WTC11 (cell line): ENCODE results near the gene LPIN2. TPM values are rescaled to one million over a fixed set of nuclear protein-coding genes. Genes with fewer than 3 reads are reported as not detected.
"Not testable (repeated sequence)": the region's sequence is repeated elsewhere in the genome, so short reads cannot be mapped to it uniquely, and the experiment has no call there.

Source experiments
- ATAC-seq: fragments of 200-7000 bp; cut with Tn5 transposase; 2 replicates; pipeline ENCODE4 v1.10.0; 2021; ENCODE audit warnings: mild to moderate bottlenecking, moderate library complexity
- CTCF ChIA-PET: fragments of 300-600 bp; sonication (Branson Sonifier 250); formaldehyde crosslinking; loops from one replicate; lab custom pipeline; 2021; ENCODE audit warnings: antibody characterized with exemption; lab: Charles Lee
- POLR2A ChIA-PET: fragments of 350-600 bp; sonication (Branson Sonifier 250); formaldehyde crosslinking; loops from one replicate; lab custom pipeline; 2021; ENCODE audit warnings: antibody characterized with exemption; lab: Charles Lee
- DNase-seq: peaks from one replicate; pipeline ENCODE4 v3.0.0; 2021; ENCODE audit warnings: low spot score
- H3K27ac Mint-ChIP-seq: 2 replicates; pipeline ENCODE4 v1.8.0; 2021; ENCODE audit warnings: mixed read lengths
- H3K27me3 Mint-ChIP-seq: 2 replicates; pipeline ENCODE4 v1.8.0; 2021; ENCODE audit warnings: low read depth, mild to moderate bottlenecking, moderate library complexity, mixed read lengths
- H3K36me3 Mint-ChIP-seq: 2 replicates; pipeline ENCODE4 v1.8.0; 2021; ENCODE audit warnings: mixed read lengths
- H3K4me1 Mint-ChIP-seq: 2 replicates; pipeline ENCODE4 v1.8.0; 2022; ENCODE audit warnings: mixed read lengths
- H3K4me3 Mint-ChIP-seq: 2 replicates; pipeline ENCODE4 v1.8.0; 2021; ENCODE audit warnings: mild to moderate bottlenecking, moderate library complexity, mixed read lengths
- H3K9me3 Mint-ChIP-seq: 2 replicates; pipeline ENCODE4 v1.8.0; 2021; ENCODE audit warnings: mixed read lengths
- AR ChIP-seq: fragments of 250-450 bp; sonication (Bioruptor Pico); IDR thresholded peaks from 2 replicates; pipeline ENCODE4 v1.9.0; 2021; ENCODE audit warnings: mild to moderate bottlenecking
- CREB1 ChIP-seq: sonication (generic); formaldehyde crosslinking; IDR thresholded peaks from 2 replicates; pipeline ENCODE4 v1.8.0; 2023; ENCODE audit warnings: mild to moderate bottlenecking, missing genetic modification reagents
- FOXK1 ChIP-seq: sonication (generic); formaldehyde crosslinking; IDR thresholded peaks from 2 replicates; pipeline ENCODE4 v1.8.0; 2022; ENCODE audit warnings: mild to moderate bottlenecking, moderate library complexity, missing genetic modification reagents
- FOXP1 ChIP-seq: sonication (generic); formaldehyde crosslinking; IDR thresholded peaks from 2 replicates; pipeline ENCODE4 v1.8.0; 2022; ENCODE audit warnings: missing genetic modification reagents, mild to moderate bottlenecking, moderate library complexity, borderline replicate concordance
- GABPB1 ChIP-seq: sonication (generic); formaldehyde crosslinking; IDR thresholded peaks from 2 replicates; pipeline ENCODE4 v1.8.1; 2023; ENCODE audit warnings: mild to moderate bottlenecking, missing genetic modification reagents
- JUN ChIP-seq: sonication (generic); formaldehyde crosslinking; IDR thresholded peaks from 2 replicates; pipeline ENCODE4 v1.8.0; 2023; ENCODE audit warnings: mild to moderate bottlenecking, missing genetic modification reagents
- KAT7 ChIP-seq: sonication (generic); formaldehyde crosslinking; IDR thresholded peaks from 2 replicates; pipeline ENCODE4 v1.8.1; 2023; ENCODE audit warnings: missing genetic modification reagents, mild to moderate bottlenecking, borderline replicate concordance
- SMAD4 ChIP-seq: sonication (generic); formaldehyde crosslinking; IDR thresholded peaks from 2 replicates; pipeline ENCODE4 v1.8.0; 2022; ENCODE audit warnings: mild to moderate bottlenecking, missing genetic modification reagents
- SOX15 ChIP-seq: fragments of 250-450 bp; sonication (Bioruptor Pico); IDR thresholded peaks from 2 replicates; pipeline ENCODE4 v1.9.0; 2021; ENCODE audit warnings: mild to moderate bottlenecking
- TCF7 ChIP-seq: sonication (generic); formaldehyde crosslinking; IDR thresholded peaks from 2 replicates; pipeline ENCODE4 v1.8.0; 2022; ENCODE audit warnings: mild to moderate bottlenecking, low read depth, missing genetic modification reagents, moderate library complexity
- TP53 ChIP-seq: sonication (generic); formaldehyde crosslinking; IDR thresholded peaks from 2 replicates; pipeline ENCODE4 v1.8.1; 2023; ENCODE audit warnings: mild to moderate bottlenecking, missing genetic modification reagents
- USF1 ChIP-seq: sonication (generic); formaldehyde crosslinking; IDR thresholded peaks from 2 replicates; pipeline ENCODE4 v1.8.0; 2022; ENCODE audit warnings: mild to moderate bottlenecking, missing genetic modification reagents
- ZNF121 ChIP-seq: sonication (generic); formaldehyde crosslinking; IDR thresholded peaks from 2 replicates; pipeline ENCODE4 v1.8.0; 2023; ENCODE audit warnings: missing genetic modification reagents
- ZNF232 ChIP-seq: sonication (generic); formaldehyde crosslinking; IDR thresholded peaks from 2 replicates; pipeline ENCODE4 v1.8.0; 2022; ENCODE audit warnings: mild to moderate bottlenecking, missing genetic modification reagents
- ZNF281 ChIP-seq: sonication (generic); formaldehyde crosslinking; IDR thresholded peaks from 2 replicates; pipeline ENCODE4 v1.8.0; 2023; ENCODE audit warnings: mild to moderate bottlenecking, missing genetic modification reagents
- ZNF317 ChIP-seq: sonication (generic); formaldehyde crosslinking; IDR thresholded peaks from 2 replicates; pipeline ENCODE4 v1.8.1; 2023; ENCODE audit warnings: low read depth, mild to moderate bottlenecking, moderate library complexity, missing genetic modification reagents, borderline replicate concordance
- ZNF416 ChIP-seq: fragments of 250-450 bp; sonication (Bioruptor Pico); IDR thresholded peaks from 2 replicates; pipeline ENCODE4 v1.9.0; 2021; ENCODE audit warnings: mild to moderate bottlenecking, inconsistent platforms
- total RNA-seq: library from RNA; stranded (reverse); gene quantifications from 3 replicates; pipeline ENCODE4 v1.2.3, GENCODE V29; 2021
- TF ChIP-seq, protein P1 (sequence below): sonication (generic); formaldehyde crosslinking; IDR thresholded peaks from 2 replicates; pipeline ENCODE4 v1.8.0; 2022; ENCODE audit warnings: mild to moderate bottlenecking, missing genetic modification reagents

Gene LPIN2
- total RNA-seq, 1 experiment from 2014 or later: 11.8 TPM

DNA sequence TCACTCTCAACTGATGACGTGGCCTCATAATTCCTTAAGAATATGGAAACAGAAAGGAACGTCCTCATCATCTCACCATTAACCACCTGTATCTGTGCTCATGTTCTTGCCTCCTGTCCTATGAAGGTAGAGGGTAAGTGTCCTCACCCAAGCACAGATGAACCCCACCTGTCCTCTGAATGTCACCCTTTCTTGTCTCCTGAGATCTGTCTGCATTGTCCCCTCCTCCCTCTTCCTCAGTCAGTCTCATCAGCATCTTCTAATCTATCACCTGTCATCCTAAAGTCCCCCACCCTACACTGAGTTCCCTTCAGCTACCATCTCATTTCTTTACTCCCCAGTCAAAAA is 39.4 kb upstream of the LPIN2 start:
- CTCF ChIA-PET: no interaction called here
- no peak for ATAC-seq
- TF ChIP-seq FOXP1 (CRISPR knock-in tag): no peak
- TF ChIP-seq AR (CRISPR knock-in tag): no peak
- no peak for TF ChIP-seq SOX15
- no peak for TF ChIP-seq SMAD4 (CRISPR knock-in tag)
- TF ChIP-seq KAT7 (CRISPR knock-in tag): no peak
- TF ChIP-seq TP53 (CRISPR knock-in tag): no peak
- no peak for TF ChIP-seq FOXK1 (CRISPR knock-in tag)
- TF ChIP-seq, all 79 proteins: peak for 0
- peaks cover 2% of the 10 kb centered on the region; the same call in 1 of the 2 replicates for H3K27me3 Mint-ChIP-seq
- DNase-seq: no peak
- peaks cover 14% of the 10 kb centered on the region for H3K9me3 Mint-ChIP-seq
- peaks cover 17% of the 10 kb centered on the region for H3K4me1 Mint-ChIP-seq
- H3K27ac Mint-ChIP-seq: no peak overlapping the region
- no peak overlapping the region for H3K4me3 Mint-ChIP-seq
- POLR2A ChIA-PET: no interaction called here
- H3K36me3 Mint-ChIP-seq: peaks cover 10% of the 10 kb centered on the region

- Mint-ChIP-seq H3K4me3 (no peak overlapping the region), H3K27ac (no peak overlapping the region), H3K27me3 (peaks cover 2% of the 10 kb centered on the region; the same call in 1 of the 2 replicates), H3K36me3 (peaks cover 10% of the 10 kb centered on the region), H3K9me3 (peaks cover 14% of the 10 kb centered on the region), H3K4me1 (peaks cover 17% of the 10 kb centered on the region)
- ChIA-PET CTCF (no interaction called here), POLR2A (no interaction called here)
- no peak for ATAC-seq
- TF ChIP-seq, protein P1, sequence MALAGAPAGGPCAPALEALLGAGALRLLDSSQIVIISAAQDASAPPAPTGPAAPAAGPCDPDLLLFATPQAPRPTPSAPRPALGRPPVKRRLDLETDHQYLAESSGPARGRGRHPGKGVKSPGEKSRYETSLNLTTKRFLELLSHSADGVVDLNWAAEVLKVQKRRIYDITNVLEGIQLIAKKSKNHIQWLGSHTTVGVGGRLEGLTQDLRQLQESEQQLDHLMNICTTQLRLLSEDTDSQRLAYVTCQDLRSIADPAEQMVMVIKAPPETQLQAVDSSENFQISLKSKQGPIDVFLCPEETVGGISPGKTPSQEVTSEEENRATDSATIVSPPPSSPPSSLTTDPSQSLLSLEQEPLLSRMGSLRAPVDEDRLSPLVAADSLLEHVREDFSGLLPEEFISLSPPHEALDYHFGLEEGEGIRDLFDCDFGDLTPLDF: no peak
- TF ChIP-seq GABPB1 (CRISPR knock-in tag): peak; percentile 95
- DNase-seq: no peak
These were observed 38.9 kb upstream of the LPIN2 start for GRCh38 chr18:3051718-3052410.

DNA sequence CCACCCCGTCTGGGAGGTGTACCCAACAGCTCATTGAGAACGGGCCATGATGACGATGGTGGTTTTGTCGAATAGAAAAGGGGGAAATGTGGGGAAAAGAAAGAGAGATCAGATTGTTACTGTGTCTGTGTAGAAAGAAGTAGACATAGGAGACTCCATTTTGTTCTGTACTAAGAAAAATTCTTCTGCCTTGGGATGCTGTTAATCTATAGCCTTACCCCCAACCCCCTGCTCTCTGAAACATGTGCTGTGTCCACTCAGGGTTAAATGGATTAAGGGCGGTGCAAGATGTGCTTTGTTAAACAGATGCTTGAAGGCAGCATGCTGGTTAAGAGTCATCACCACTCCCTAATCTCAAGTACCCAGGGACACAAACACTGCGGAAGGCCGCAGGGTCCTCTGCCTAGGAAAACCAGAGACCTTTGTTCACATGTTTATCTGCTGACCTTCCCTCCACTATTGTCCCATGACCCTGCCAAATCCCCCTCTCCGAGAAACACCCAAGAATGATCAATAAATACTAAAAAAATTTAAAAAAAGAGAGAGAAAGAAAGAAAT is 37.0 kb upstream of the LPIN2 start:
- H3K27me3 Mint-ChIP-seq, H3K4me3 Mint-ChIP-seq, ATAC-seq, H3K27ac Mint-ChIP-seq, CTCF ChIA-PET, DNase-seq: not testable (repeated sequence)
- H3K9me3 Mint-ChIP-seq: peaks cover 14% of the 10 kb centered on the region
- peaks cover 13% of the 10 kb centered on the region for H3K4me1 Mint-ChIP-seq
- peaks cover 10% of the 10 kb centered on the region for H3K36me3 Mint-ChIP-seq
- POLR2A ChIA-PET: interaction anchor here (0.6 kb wide), 1 partner anchor 390 kb away, joined by 3 read pairs; no protein-coding TSS in a partner anchor

DNA sequence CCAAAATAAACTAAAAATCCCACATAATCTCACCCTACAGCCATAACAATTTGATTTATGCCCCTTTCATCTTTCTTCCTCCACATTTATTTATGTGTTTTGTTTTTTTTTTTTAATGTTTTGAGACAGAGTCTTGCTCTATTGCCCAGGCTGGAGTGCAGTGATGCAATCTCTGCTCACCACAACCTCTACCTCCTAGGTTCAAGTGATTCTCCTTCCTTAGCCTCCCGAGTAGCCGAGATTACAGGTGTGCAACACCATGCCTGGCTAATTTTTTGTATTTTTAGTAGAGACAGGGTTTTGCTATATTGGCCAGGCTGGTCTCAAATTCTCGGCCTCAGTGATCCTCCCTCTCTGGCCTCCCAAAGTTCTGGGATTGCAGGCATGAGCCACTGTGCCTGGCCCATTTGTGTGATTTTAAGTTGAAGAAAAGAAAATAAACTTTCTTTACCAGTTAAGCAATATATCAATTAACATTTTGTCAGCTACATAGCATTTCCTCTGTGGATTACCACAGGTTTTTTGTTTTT is 35.9 kb upstream of the LPIN2 start:
- CTCF ChIA-PET: no interaction called here
- Mint-ChIP-seq H3K4me3 (no peak overlapping the region), H3K9me3 (peaks cover 8% of the 10 kb centered on the region), H3K4me1 (peaks cover 13% of the 10 kb centered on the region)
- no peak for ATAC-seq
- TF ChIP-seq ZNF317 (no peak), GABPB1 (CRISPR knock-in tag) (peak; percentile 48; the same call in 1 of the 2 replicates), ZNF121 (CRISPR knock-in tag) (peak; percentile 86)
- TF ChIP-seq, all 79 proteins: peak for 2
- H3K27me3 Mint-ChIP-seq: no peaks in the 10 kb centered on the region
- H3K27ac Mint-ChIP-seq: no peak overlapping the region
- peaks cover 8% of the 10 kb centered on the region for H3K36me3 Mint-ChIP-seq
- no peak for DNase-seq
- POLR2A ChIA-PET: no interaction called here

GRCh38 chr18:3048121-3048520 is 35.2 kb upstream of the LPIN2 start:
- DNase-seq (no peak), ATAC-seq (peak; percentile 69)
- CTCF ChIA-PET: no interaction called here
- POLR2A ChIA-PET: no interaction called here
- Mint-ChIP-seq H3K4me3 (no peak overlapping the region), H3K9me3 (peaks cover 2% of the 10 kb centered on the region), H3K36me3 (peaks cover 2% of the 10 kb centered on the region), H3K4me1 (peaks cover 13% of the 10 kb centered on the region), H3K27me3 (no peaks in the 10 kb centered on the region), H3K27ac (peak overlapping the region; percentile 45; the same call in 1 of the 2 replicates)
- no peak for TF ChIP-seq ZNF281 (CRISPR knock-in tag)
- no peak for TF ChIP-seq KAT7 (CRISPR knock-in tag)
- no peak for TF ChIP-seq ZNF232 (CRISPR knock-in tag)
- TF ChIP-seq CREB1 (CRISPR knock-in tag): no peak
- no peak for TF ChIP-seq USF1 (CRISPR knock-in tag)
- TF ChIP-seq TCF7 (CRISPR knock-in tag): no peak
- no peak for TF ChIP-seq ZNF416
- no peak for TF ChIP-seq JUN
